UCSD-AML1 (cell line): Measurements from ENCODE around the gene PAQR5.
"Not testable (repeated sequence)": the region's sequence is repeated elsewhere in the genome, so short reads cannot be mapped to it uniquely, and the experiment has no call there.

ENCODE experiments used
- DNase-seq: peaks from one replicate; lab custom pipeline; 2025; ENCODE audit not compliant: unreplicated experiment; lab: John Stamatoyannopoulos, UW

PAQR5 gene

GRCh38 chr15:69314736-69315135 is 16.0 kb downstream of the PAQR5 start:
- DNase-seq: no peak

- no peak for DNase-seq
Measured at GRCh38 chr15:69315402-69316110, 16.8 kb downstream of the PAQR5 start.

DNA sequence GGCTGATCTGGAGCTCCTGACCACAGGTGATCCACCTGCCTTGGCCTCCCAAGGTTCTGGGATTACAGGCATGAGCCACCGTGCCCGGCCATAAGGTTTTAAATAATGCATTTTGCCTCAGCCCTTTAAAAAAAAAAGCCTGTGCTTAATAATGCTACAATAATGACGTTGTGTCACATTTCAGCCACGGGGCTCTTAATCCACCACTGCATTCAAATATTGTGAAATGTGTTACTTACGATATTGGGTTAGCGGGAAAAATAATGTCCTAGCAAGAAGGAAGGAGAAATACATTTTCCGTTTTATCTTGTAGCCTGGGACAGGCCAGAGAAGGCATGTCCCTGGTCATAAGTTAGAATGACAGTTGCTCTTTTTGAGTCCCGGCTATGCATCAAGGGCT is 17.6 kb downstream of the PAQR5 start:
- no peak for DNase-seq

GRCh38 chr15:69317392-69317841 is 18.7 kb downstream of the PAQR5 start:
- no peak for DNase-seq

DNA sequence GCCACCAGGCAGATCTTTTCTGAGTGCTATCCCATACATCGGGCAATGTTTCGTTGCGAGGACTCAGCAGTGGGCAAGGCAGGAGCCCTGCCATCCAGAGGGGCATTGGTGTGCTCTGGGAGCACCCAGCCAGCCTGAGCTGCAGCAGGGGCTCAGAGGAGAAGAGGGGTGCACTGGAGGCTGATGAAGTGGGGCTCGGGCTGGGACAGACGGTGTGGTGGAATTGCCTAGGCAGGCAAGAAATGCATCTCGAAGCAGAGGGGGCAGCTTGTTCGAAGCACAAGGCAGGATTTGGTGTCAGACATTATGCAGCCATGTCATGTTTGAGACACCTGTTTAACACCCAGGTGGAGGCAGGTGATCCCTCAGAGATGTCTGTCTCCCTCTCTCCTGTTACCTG is 19.3 kb downstream of the PAQR5 start:
- no peak for DNase-seq

- DNase-seq: peak; percentile 74
Measured at GRCh38 chr15:69319384-69320375, 21.0 kb downstream of the PAQR5 start.

- no peak for DNase-seq
Measured at GRCh38 chr15:69320977-69321554, 22.4 kb downstream of the PAQR5 start.

DNA sequence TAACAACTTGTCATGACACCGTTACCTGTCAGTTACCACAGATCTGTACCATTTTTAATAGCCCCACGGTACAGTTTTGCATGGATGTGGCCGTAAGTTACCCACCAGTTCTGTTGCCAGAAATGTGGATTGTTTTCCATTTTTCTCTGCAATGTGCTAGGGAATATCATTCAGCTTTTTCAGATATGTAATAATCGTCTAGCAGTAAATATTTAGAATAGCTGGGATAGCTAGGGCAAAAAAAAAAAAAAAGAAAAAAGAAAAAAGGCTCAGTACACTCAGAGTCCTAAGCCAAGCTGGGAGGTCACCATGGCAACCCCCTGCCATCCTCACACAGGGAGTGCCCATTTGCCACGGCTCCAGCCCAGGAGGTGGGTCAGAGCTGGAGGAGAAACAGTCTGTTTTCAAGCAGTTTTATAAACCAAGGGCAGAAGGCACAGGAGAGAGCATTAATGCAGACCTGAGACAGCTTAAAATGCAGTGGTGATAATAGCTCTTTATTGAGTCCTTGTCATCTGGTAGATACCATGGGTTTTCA is 25.2 kb downstream of the PAQR5 start:
- no peak for DNase-seq

DNA sequence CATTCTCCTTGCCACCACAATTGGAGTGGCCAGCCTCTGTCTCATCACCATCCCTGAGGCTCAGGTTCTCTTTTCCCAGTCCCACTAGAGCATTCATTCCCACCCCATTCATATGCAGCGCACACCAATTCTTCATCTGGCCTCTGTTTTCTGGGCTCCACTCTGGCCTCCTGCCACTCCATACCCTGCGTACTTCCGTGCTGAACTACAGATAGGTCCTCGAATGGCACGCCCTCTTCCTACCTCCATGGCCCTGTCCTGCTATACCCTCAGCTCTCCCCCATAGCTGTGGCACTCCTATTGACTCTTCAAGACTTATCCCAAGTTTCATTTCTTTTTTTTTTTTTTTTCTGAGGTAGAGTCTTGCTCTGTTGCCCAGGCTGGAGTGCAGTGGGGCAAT is 25.9 kb downstream of the PAQR5 start:
- no peak for DNase-seq

- no peak for DNase-seq
Measured at GRCh38 chr15:69325456-69325971, 26.8 kb downstream of the PAQR5 start.

- no peak for DNase-seq
Measured at GRCh38 chr15:69328080-69328479, 29.4 kb downstream of the PAQR5 start.

- no peak for DNase-seq
Measured at GRCh38 chr15:69328739-69329138, 30.0 kb downstream of the PAQR5 start.

DNA sequence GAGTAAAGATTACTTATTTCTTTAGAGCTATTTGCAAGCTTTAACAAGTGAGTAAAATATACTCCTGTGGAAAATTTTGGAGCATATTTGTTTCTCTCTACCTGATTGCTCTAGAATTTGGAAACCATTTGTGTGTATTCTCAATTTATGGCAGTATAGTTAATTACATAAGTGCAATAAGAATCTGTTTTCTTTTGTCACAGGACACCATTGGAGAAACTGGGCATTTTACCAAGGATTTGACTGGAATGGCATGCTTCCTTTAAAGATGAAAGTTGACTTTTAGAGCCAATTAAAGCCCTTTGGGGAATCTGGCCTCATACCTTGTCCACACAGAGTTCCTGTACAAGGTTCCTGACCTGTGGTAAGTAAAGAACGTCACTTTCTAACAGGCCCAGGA is 38.4 kb downstream of the PAQR5 start:
- no peak for DNase-seq

DNA sequence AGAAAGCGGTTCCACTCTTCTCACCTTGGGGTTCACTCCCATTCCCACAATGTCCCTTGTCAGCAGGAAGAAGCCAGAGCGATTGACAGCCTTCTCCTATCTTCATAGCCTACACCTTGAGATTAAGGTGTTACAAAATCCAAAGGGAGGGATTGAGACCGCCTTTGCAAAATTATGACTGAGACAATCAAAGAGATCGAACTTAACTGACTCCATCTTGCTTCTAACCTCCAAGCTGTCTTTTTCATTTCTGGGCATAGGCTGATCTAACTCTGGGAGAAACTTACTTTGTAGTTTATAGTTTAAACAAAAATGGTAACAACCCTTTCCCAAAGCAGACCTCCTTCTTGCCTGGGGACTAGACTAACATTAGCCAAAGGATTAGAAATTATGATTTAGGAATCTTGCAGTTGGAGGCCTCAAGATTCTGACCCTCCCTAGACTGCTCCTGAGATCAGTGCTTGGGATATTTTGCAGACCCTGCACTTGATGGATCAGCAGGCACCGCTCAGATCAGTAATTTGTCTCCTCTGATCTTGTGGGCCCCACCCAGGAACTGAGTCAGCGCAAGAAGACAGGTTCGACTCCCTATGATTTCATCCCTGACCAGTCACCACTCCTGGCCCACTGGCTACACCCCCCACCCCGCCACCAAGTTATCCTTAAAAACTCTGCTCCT is 40.0 kb downstream of the PAQR5 start:
- DNase-seq: no peak

GRCh38 chr15:69339214-69339543 is 40.5 kb downstream of the PAQR5 start:
- not testable (repeated sequence) for DNase-seq

DNA sequence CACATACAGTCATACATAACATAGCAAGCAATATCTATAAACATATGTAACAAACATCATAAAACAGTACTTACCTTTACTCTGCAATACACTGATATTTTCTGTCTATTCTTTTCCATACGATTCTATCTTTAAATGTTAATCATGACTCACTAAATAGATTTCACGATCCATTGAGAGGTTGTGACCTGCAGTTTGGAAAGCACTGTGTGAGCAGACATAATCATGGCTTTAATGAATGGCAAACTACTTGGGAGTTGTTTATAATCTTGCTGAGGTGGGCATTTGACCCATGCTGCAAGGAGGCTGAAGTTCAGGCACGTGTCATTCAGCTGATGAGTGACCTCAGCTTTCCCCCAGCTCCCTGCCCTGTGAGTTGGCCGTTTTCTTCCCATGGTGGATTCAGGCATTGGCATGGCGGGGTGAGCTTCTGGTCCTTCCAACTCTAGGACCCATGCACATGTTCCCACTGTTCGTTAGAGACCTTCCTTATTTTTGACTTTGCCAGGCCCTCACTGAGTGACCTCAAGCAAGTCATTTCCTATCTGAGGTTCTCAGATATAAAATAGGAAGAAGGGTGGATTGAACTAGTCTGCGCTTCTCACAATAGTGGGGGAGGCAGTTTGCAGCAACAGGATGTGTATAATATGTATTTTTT is 41.7 kb downstream of the PAQR5 start:
- peak; percentile 41 for DNase-seq

GRCh38 chr15:69341356-69341755 is 42.6 kb downstream of the PAQR5 start:
- no peak for DNase-seq

GRCh38 chr15:69342460-69343076 is 43.9 kb downstream of the PAQR5 start:
- no peak for DNase-seq

- DNase-seq: no peak
Measured at GRCh38 chr15:69343133-69343532, 44.4 kb downstream of the PAQR5 start.

GRCh38 chr15:69344238-69344637 is 45.5 kb downstream of the PAQR5 start:
- DNase-seq: no peak
